ENCODE data around the gene DAND5. TPM values are rescaled to one million over a fixed set of nuclear protein-coding genes. Genes with fewer than 3 reads are reported as not detected.

Gene DAND5
- total and polyA plus RNA-seq, 9 of the 15 experiments (the other 6 are each of a cell fraction or from before 2014, with no cell fraction given) = 0.22 to 0.83 (median 0.60) TPM

- ChIA-PET POLR2A (interaction anchor here (0.5 to 2.2 kb wide), 25 partner anchors 8 to 226 kb away, joined by 3 to 11 read pairs (median 3); partner anchors contain the start of genes DNASE2, GADD45GIP1, GCDH and KLF1), CTCF (ENCODE audit: low intra/inter-chr PET ratio) (no interaction called here)
- BruUV-seq (replicated peaks) = no TSS peak
- ATAC-seq (peak; percentile 93), FAIRE-seq (peak; percentile 98), DNase-seq (ENCODE audit: extremely low read depth in 1 of 4, low spot score in 3 of 4) (peak; percentile 92 to 100 (median 96))
- peaks cover 25% of the 10 kb centered on the region for H4K20me1 ChIP-seq (replicated peaks; ENCODE audit: control insufficient read depth, insufficient read depth, low read length)
- intact Hi-C loops (cut with micrococcal nuclease) (loop anchor here (5.0 kb wide), 1 partner anchor 51 kb away; the partner anchor contains the start of gene KLF1), in situ Hi-C loops (cut with MboI) (no loop called here)
- peak within 1 kb of the TSS; percentile 99 for H3K9ac ChIP-seq (ENCODE audit: insufficient read depth in 1 of 2, low read depth in 2 of 2, low read length in 2 of 2)
- peak within 1 kb of the TSS; percentile 86 for H2AFZ ChIP-seq (ENCODE audit: low read depth, low read length)
- under 1% methylated on average over 56 of the region's 63 CpGs for WGBS (ENCODE audit: insufficient coverage, low coverage, missing lambda C conversion rate)
- no peaks in the 10 kb centered on the region for H3K9me3 ChIP-seq (replicated peaks; ENCODE audit: control insufficient read depth, insufficient read depth, low read depth, low read length)
- H3K36me3 ChIP-seq (ENCODE audit: control insufficient read depth, insufficient read depth, low read length) = peaks cover 42% of the 10 kb centered on the region
- H3K4me3 ChIP-seq = peak within 1 kb of the TSS; percentile 90
- H3K4me2 ChIP-seq (ENCODE audit: insufficient read depth, low read length) = peak within 1 kb of the TSS; percentile 98
- peak within 1 kb of the TSS; percentile 94 for H3K27ac ChIP-seq (ENCODE audit: extremely low read depth, low read depth, low read length)
- H3K27me3 ChIP-seq (ENCODE audit: control insufficient read depth in 2 of 2, insufficient read depth in 2 of 2, low read length in 2 of 2) = no peaks in the 10 kb centered on the region
- peaks cover 3% of the 10 kb centered on the region for H3K9me1 ChIP-seq (ENCODE audit: control insufficient read depth, insufficient read depth, low read length)
- peaks cover 57% of the 10 kb centered on the region for H3K79me2 ChIP-seq (ENCODE audit: control insufficient read depth, insufficient read depth, low read length)
- H3K4me1 ChIP-seq (replicated peaks in 1 of 2; ENCODE audit: control insufficient read depth in 2 of 2, insufficient read depth in 2 of 2, low read length in 2 of 2) = peaks cover 36 to 44% of the 10 kb centered on the region in 2 experiments
- no peak for TF ChIP-seq RBM34 (IDR thresholded peaks at IDR 0.05; ENCODE audit: borderline replicate concordance, insufficient read depth, low read length)
- no peak; the same call in 1 of the 2 replicates for TF ChIP-seq FOXP4 (CRISPR knock-in tag; IDR thresholded peaks at IDR 0.05; ENCODE audit: borderline replicate concordance)
- no peak for TF ChIP-seq SMARCB1 (IDR thresholded peaks at IDR 0.05; ENCODE audit: insufficient read length, low read depth)
- no peak for TF ChIP-seq SREBF2 (CRISPR knock-in tag; IDR thresholded peaks at IDR 0.05)
- peak; percentile 58 for TF ChIP-seq HMGN3 (IDR thresholded peaks at IDR 0.05; ENCODE audit: borderline replicate concordance, extremely low read depth, insufficient read length, low read depth, low read length)
- TF ChIP-seq, protein P1, sequence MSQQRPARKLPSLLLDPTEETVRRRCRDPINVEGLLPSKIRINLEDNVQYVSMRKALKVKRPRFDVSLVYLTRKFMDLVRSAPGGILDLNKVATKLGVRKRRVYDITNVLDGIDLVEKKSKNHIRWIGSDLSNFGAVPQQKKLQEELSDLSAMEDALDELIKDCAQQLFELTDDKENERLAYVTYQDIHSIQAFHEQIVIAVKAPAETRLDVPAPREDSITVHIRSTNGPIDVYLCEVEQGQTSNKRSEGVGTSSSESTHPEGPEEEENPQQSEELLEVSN (IDR thresholded peaks at IDR 0.05; ENCODE audit: borderline replicate concordance in 1 of 2, extremely low read depth in 1 of 2, insufficient read depth in 1 of 2, insufficient read length in 1 of 2, low read depth in 1 of 2, low read length in 1 of 2, poor library complexity in 1 of 2, severe bottlenecking in 1 of 2) = peak; percentile 93 to 95
- no peak for TF ChIP-seq ZNF518B (CRISPR knock-in tag; IDR thresholded peaks at IDR 0.05)
- no peak for TF ChIP-seq SRSF3 (IDR thresholded peaks at IDR 0.05; ENCODE audit: insufficient read depth, low read length)
- TF ChIP-seq ETS1 (conservative IDR thresholded peaks at IDR 0.05; ENCODE audit: control insufficient read depth, low read depth, low read length) = peak; percentile 84
- peak; percentile 99 for TF ChIP-seq POLR2A (conservative IDR thresholded peaks at IDR 0.05)
Measured at GRCh38 chr19:12937927-12938778, 31.2 kb upstream of the DAND5 start, which contains the start of gene CALR. Gene CALR, plus strand, starts transcription at chr19:12938609. Its CDS starts 71 bp downstream, at chr19:12938680.

Data from K562 (cell line).